GM18502 (cell line): ENCODE data around the gene MTRR.

Experiments used
- ATAC-seq: cut with Tn5 transposase; IDR thresholded peaks from one replicate; pipeline ENCODE4 v1.9.1; 2021; ENCODE audit warnings: mild to moderate bottlenecking; ENCODE audit not compliant: unreplicated experiment, poor library complexity

The MTRR gene

DNA sequence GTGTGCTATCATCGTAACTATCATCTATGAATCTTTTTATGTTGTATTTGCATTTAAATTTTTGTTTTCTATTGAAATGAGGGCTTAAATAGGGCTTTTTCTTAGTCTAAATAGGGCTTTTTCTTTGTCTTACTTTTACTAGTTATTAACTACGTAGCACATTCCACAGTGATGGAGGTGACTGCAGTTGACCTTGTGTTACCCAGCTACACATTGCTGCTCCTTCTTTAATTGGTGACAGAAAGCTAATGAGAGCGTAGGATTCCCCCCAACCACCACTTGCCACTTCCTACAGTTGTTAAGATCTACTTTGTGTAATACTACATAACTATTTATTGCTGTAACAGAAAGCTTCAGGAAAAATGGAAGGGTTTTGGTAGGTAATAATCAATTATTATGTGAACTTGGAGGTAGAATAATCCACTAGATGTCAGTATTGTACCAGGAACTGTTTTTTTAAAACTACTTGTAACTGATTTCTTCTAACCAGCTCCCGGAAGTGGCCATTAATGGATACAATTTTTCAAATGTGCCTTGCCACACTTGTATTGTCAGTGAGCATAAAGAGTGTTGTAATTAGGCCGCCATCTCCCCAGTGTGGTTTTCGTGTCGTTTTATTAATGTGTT lies 18.0 kb downstream of the MTRR start:
- ATAC-seq, result peak; percentile 68

DNA sequence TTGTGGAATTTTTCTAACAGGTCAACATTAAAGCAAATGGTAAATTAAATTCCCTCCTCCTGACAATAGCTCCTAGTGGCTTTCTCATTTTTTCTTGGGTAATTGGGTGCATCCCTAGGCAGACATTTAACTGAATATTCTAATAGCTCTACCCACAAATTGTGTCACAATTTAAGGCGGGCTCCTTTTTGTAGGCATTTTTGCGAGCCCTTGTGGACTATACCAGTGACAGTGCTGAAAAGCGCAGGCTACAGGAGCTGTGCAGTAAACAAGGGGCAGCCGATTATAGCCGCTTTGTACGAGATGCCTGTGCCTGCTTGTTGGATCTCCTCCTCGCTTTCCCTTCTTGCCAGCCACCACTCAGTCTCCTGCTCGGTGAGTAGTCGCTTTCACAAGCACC lies 20.0 kb downstream of the MTRR start:
- no peak for ATAC-seq

DNA sequence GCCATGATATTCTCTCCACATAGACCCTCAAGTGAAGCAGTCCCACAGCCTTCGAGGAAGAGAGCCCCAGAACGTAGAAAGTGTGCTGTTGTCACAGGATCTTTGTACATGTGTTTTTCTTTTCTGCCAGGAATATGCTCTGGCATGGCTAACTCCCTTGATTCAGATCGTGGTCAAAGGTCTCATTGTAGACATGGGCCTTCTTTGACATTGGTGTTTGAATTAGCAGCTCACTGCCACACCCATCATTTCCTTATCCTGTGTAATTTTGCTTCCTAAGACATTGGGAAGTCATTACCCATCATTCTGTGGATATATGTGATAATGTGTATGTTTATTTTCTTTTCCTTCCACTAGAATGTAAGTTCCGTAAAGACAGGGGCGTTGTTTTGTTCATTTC lies 25.5 kb downstream of the MTRR start:
- no peak for ATAC-seq

DNA sequence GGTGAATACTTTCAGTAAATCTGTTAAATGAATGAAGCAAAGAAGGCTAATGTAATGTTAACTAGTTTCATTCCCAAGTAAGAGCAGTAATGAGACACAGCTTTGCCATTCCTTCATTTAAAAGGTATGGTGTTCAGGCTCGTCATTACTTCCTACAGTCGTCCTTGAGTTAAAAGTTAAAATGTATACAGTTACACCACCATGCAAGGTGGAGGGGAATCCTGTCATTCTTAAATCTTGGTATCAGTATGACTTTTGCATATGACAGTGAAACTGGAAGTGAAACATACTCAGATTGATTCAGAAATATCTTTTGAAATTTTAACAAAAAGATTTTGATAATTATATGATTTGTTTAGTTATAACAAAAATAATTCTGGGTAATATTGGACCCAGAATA lies 25.9 kb downstream of the MTRR start:
- ATAC-seq, result peak; percentile 99

DNA sequence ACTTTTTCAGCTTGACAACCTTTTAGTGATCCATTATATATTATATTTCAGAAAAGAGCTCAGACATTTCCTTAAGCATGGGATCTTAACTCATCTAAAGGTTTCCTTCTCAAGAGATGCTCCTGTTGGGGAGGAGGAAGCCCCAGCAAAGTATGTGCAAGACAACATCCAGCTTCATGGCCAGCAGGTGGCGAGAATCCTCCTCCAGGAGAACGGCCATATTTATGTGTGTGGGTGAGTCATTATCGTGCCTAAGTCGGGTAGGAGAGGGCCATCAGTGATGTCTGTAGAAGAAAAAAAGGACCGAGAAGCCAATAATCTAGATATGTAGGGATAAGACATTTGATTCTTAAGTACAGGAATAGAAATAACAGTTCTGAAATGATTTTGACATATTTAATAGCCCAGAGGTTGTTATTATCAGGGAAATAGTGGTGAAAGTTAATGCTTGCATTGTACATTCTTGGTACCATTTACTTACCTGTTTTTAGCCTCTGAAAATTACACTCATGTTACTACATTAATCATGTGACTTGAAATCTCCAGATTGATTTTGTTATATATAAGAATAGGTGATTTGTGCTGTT lies 28.2 kb downstream of the MTRR start:
- no peak for ATAC-seq

DNA sequence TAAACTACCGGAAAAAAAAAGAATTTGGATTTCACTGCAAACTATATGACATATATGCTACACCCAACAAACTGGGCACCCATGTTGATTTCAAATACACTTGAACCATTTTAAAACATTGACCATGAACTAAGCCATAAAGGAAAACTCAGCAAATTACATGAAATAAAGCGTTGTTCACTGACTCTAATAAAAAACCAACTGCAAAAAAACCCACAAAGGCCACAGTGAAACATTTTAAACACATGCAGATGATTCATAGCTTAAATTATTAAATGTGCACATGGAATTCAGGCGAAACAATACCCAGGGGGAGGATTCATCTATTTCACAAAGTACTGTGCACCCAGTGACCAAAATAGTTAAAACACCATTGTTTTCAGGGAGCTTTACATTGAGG lies 33.3 kb downstream of the MTRR start:
- no peak for ATAC-seq

DNA sequence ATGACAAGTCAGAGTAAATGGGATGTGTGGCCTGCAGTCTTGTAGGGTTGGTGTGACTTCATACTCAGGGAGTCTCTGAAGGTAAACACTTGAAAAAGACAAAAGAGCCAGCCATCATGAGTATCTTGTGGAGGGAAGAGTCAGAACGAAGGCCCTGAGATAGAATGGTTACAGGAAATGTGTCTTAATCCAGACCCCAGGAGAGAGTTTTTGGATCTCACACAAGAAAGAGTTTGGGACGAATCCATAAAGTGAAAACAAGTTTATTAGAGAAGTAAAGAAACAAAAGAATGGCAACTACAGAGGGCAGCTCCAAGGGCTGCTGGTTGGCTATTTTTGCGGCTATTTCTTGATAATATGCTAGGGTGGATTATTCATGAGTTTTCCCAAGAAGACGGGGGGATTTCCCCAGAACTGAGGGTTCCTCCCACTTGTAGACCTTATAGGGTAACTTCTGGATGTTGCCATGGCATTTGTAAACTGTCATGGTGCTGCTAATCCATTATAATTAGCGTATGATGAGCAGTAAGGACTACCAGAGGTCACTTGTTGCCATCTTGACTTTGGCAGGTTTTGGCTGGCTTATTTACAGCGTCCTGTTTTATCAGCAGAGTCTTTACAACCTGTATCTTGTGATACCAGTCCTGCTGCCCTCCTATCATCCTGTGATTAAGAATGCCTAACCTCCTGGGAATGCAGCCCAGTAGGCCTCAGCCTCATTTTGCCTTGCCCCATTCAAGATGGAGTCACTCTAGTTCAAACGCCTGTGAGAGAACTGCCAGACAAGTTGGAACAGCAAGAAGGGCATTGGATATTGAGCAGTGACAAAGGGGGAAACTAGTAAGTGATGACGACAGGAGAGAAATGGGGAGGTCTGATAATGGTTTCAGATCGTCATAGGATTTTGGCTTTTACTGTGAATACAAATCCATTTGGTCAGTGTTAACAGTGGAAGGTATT lies 34.0 kb downstream of the MTRR start:
- ATAC-seq, result no peak

DNA sequence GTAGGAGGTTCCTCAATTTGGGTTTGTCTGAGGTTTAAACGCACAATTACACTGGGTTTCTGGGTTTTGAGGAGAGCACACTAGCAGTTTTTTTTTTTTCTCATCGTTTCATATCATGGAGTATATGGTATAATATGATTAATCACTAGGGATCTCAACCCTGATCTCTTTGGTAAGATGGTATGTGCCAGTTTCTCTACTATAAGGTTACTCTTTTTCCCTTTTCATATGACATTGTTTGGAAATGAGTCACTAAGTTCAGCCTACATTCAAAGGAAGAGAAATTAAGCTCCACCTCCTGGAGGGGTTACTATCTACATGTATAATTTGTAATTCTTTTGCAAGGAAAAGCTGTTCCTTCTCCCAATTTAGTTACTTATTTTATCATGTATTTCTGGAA lies 35.2 kb downstream of the MTRR start:
- peak; percentile 60 for ATAC-seq

DNA sequence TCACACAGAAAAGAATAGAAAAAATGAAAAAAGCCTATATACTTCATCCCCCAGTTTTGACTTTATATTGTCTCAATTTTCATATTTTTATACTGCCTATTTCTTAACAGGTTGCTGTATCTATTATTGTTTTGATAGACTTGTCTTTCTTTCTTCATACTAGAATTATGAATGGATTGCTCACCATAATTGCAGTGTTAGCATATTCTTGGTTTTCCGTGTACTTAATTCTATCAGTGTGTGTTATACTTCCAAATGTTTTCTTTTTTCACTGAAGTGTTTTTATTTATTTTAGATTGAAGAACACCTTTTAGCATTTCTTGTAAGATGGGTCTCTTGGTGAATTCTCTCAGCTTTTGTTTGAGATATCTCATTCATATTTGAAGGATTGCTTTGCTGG lies 38.7 kb downstream of the MTRR start:
- no peak for ATAC-seq

DNA sequence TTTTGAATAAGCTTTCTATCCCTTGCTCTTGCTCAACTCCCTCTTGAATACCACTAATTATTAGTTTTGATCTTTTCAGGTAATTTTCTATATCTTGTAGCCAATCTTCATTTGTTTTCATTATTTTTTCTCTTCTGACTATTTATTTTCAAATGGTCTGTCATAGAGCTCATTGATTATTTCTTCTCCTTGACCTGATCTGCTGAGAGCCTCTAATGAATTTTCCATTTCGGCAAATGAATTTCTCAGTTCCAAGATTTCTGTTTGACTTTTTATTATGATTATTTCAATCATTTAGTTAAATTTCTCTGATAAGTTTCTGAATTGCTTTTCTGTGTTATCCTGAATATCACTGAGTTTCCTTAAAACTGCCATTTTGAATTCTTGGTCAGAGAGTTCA lies 39.4 kb downstream of the MTRR start:
- no peak for ATAC-seq

DNA sequence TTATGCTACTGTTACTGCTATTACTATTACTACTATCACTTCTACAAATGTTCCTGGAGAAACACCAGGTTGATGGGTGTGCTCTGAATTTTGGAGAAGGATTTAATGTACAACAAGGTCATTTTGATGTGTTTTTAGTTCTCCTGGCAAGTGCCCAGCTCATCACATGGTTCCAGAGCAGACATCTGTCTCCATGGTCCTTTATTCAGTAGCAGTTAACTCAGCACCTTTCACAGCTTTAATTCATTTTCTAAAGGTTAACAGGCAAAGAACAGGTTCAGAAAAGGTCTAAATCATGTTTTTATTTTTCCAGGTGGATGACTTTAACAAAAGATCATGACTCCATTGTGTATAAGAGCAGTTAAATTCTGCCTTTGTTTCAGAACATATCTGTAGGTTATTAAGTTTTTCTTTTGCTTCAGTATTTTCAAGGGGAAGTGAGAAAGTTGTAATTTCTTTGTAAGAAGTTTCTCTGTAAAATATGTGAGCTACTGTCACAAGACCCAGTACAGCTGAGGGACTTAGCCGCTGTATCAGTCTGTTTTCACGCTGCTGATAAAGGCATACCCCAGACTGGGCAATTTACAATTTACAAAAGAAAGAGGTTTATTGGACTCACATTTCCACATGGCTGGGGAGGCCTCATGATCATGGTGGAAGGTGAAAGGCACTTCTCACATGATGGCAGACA lies 41.9 kb downstream of the MTRR start:
- peak; percentile 69 for ATAC-seq

DNA sequence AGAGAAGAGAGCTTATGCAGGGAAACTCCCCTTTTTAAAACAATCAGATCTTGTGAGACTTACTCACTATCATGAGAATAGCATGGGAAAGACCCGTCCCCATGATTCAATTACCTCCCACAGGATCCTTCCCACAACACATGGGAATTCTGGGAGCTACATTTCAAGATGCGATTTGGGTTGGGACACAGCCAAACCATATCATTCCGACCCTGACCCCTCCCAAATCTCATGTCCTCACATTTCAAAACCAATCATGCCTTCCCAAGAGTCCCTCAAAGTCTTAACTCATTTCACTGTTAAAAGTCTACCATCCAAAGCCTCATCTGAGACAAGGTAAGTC lies 42.5 kb downstream of the MTRR start:
- ATAC-seq, result peak; percentile 23

DNA sequence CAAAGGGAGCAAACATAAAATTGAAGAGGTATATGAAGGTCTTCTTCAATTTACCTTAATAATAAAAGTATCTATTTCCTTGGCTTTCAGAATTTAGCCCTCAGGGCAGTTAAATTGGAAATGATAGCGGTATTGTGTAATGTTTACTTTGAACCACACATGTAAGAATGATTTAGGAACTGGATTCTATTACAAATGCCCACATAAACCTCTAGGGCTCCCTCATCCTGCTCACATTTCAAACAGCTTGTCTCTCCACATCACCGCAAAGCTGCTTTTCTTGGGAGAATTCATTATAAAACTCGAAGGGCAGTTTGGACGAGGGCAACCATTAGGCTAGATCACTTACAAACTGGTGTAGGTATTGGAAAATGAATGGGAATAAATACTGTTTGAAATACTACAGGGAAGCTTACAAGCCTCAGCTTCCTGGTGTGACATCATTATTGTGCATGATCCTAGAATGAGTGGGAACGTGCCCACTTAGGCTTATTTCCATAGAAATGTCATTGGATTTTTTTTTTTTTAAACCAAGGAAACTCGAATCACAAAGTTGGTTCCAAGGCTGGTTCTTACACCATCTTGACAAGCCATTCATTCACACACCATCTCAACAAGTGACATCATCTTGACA lies 47.3 kb downstream of the MTRR start:
- ATAC-seq, result no peak

DNA sequence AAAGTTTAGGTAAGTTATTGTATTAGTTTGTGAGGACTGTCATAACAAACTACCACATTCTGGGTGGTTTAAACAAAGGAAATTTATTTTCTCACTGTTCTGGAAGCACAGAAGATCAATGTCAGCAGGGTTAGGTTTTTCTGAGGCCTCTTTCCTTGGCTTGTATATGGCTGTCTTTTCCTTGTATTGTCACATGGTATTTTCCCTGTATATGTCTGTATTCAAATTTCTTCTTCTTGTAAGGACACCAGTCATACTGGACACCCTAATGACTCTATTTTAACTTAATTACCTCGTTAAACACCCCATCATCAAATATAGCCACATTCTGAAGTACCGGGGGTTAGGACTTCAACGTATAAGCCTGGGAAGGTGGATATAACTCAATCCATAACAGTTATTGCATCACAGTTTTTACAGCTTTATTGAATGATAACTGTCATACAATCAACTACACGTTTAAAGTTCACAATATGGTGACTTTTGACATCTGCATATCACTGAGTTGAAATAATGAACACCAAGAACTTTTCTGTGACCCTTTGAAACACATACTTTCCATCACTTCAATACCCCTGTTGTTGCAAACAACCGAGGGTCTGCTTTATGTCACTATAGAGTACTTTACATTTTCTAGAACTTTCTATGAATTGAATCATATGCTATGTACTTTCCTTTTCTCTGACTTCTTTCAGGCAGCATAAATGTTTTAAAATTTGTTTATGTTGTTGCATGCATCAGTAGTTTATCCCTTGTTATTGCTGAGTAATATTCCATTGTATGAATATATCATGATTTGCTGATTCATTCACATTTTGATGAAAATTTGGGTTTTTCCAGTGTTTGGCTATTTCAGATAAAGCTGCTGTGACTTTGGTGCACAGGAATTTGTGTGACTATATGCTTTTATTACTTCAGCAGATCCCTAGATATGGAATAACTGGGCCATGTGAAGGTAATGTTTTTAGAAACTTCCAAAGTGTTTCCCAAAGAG lies 48.5 kb downstream of the MTRR start:
- no peak for ATAC-seq

DNA sequence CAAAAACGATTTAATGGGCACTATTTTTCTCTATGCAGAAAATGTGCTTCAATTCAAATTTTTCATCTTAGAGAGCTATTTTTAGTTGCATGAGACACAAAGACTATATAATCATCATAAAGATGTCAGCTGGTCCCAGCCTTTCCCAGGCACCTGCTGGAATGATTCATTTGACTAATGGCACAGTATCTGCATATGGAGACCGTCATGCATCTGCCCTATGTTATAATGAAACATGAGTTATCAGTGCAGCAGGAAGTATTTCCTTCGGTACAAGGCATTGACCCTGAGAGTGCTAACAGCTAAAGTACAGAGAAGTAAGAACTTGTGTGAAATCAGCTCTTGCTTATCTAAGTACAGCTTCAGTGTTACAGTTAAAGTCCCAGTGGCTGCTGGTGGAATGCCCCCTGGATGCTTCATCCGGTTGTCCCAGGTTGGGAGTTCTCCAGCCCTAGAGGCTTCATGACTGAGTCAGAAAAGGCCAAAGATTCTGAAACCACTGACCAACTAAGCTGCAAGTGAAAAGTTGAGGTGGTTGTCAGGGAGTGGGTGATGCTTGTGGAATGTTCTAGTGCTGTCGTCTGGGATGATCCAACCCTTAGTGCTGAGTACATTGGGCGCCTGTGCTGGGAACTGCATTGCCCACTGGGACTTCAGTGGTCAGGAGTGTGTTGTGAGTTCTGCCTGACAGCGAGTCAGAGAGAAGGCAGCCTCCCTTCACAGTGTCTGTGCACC lies 57.2 kb downstream of the MTRR start:
- no peak for ATAC-seq

DNA sequence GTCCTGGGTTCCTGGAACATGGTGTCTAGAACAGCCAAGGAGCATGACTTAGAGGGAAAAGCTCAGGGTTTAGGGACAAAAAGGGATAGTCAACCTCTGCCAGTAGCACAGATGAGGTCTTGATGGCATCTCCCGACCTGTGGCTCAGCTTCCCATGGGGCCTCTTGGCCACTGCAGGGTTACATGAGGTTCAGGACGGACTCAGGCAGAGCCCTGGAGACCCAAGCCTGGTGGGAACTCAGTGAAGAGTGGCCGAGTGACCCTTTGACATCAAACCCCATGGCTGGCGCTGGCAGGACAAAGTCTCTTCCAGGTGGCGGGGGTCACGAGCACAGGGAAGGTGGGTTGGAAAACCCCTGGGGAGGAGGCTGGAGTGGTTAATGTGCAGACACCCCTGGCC lies 57.8 kb downstream of the MTRR start:
- no peak for ATAC-seq

DNA sequence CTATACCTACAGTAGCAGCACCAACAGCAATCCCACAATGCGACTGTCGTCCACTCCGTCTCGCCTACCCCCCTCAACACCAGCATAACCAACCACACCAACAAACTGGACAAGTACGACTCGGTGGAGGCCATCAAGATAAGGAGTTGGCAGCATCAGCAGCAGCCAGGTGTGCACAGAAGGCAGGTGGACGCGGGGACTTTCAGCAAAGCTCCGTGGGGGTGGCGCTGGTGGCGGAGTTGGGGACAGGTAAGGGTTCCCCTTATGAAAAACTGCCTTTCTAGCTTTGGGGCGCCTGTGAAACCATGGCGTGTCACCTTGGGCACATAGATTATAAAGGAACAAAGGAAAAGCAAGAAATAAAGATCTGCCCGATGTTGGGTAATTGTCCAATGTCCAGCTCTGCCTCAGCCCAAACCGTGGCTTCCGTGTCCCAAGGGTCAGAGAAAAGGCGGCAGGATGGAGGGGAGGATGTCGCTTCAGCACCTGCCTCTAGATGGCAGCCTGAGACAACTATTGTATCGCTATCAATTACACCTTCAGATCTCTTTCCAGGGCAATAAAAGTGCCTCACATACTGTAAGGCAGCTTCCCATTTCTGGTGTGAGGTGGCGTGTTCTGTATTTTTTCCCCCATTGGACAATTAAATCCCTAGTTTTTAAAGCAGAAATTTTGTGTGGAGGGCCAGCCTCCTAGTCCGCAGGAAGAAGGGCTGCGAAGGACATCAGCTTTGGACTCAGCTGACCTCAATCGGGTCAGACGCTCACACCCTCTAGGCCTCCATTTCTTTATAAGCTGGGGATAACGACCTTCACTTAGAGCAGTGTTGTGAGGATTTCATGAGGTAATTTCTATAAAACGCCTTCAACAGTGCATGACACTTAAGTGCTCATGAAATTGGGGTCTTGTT lies 58.8 kb downstream of the MTRR start:
- peak; percentile 87 for ATAC-seq

DNA sequence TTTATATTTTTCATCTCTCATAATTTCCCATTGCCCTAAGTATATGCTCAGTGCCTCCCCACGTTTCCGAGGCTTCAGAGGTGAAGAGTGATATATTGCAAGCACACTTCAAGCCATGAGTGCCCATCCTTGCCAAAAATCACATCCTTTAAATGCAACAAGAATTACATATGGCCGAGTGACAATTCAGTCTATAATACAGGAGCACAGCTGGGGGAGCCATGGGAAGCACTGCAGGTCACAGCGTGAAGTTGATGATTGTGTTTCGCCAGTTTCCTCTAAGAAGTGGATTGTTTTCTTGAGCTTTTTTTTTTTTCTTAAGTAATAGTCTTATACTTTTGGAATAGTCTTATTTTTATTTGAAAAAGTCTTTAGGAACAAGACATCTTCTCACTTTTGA lies 61.1 kb downstream of the MTRR start:
- no peak for ATAC-seq
